HG02642 (cell line): ENCODE results near the gene AFMID.
"Not testable (repeated sequence)": the region's sequence is repeated elsewhere in the genome, so short reads cannot be mapped to it uniquely, and the experiment has no call there.

ENCODE experiments used
- ATAC-seq: cut with Tn5 transposase; IDR thresholded peaks from one replicate; pipeline ENCODE4 v1.9.1; 2021; ENCODE audit warnings: mild to moderate bottlenecking; ENCODE audit not compliant: unreplicated experiment, poor library complexity

The AFMID gene

GRCh38 chr17:78186692-78187595, at the start of gene AFMID, which contains the start of gene TK1:
AFMID (plus strand) TSS chr17:78187362; CDS start chr17:78187371, 9 bp downstream.
TK1 (minus strand) TSS chr17:78187052; CDS start chr17:78186994, 58 bp downstream.
- ATAC-seq: peak; percentile 93

GRCh38 chr17:78137392-78138203, 49.6 kb upstream of the AFMID start:
- ATAC-seq: no peak

- ATAC-seq: no peak
Measured at GRCh38 chr17:78138204-78139060, 48.7 kb upstream of the AFMID start.

- ATAC-seq: not testable (repeated sequence)
Measured at GRCh38 chr17:78139861-78140168, 47.3 kb upstream of the AFMID start.

- ATAC-seq: peak; percentile 77
Measured at GRCh38 chr17:78140169-78141051, 46.8 kb upstream of the AFMID start.

- ATAC-seq: no peak
Measured at GRCh38 chr17:78141437-78142118, 45.6 kb upstream of the AFMID start.

GRCh38 chr17:78142119-78142861, 44.9 kb upstream of the AFMID start:
- no peak for ATAC-seq

GRCh38 chr17:78143214-78144146, 43.7 kb upstream of the AFMID start:
- ATAC-seq: no peak

- ATAC-seq: no peak
Measured at GRCh38 chr17:78144147-78144719, 42.9 kb upstream of the AFMID start.

GRCh38 chr17:78144736-78145641, 42.2 kb upstream of the AFMID start:
- ATAC-seq: no peak

- ATAC-seq: no peak
Measured at GRCh38 chr17:78146471-78146869, 40.7 kb upstream of the AFMID start.

- no peak for ATAC-seq
Measured at GRCh38 chr17:78146881-78147280, 40.3 kb upstream of the AFMID start.

GRCh38 chr17:78147315-78147998, 39.7 kb upstream of the AFMID start:
- ATAC-seq: no peak

GRCh38 chr17:78148286-78149016, 38.7 kb upstream of the AFMID start:
- ATAC-seq: no peak
